MM.1S (cell line): ENCODE data around the gene PYGM.

Experiments used
- CTCF ChIP-seq: fragments of 300-600 bp; sonication (generic); IDR thresholded peaks from 2 replicates; pipeline ENCODE4 v1.5.1; 2016; ENCODE audit warnings: antibody characterized with exemption, low read length, mixed read lengths
- EZH2 ChIP-seq: fragments of 300-600 bp; sonication (generic); optimal IDR thresholded peaks from 2 replicates; pipeline ENCODE3; 2017; ENCODE audit warnings: low read depth, mild to moderate bottlenecking, antibody characterized with exemption, low read length, mixed read lengths
- EZH2phosphoT487 ChIP-seq: fragments of 300-600 bp; sonication (generic); IDR thresholded peaks from 2 replicates; pipeline ENCODE4 v1.6.1; 2018; ENCODE audit warnings: antibody characterized with exemption, low read length

GRCh38 chr11:64762277-64762673 is 2.5 kb upstream of the PYGM start:
- TF ChIP-seq CTCF (no peak), EZH2 (no peak), EZH2phosphoT487 (no peak)
